Sigmoid colon (tissue), 7 donors: ENCODE results near the gene NUP133. TPM values are rescaled to one million over a fixed set of nuclear protein-coding genes. Genes with fewer than 3 reads are reported as not detected.
"Not testable (repeated sequence)": the region's sequence is repeated elsewhere in the genome, so short reads cannot be mapped to it uniquely, and the experiment has no call there.

Source experiments
- DNase-seq: peaks from one replicate; pipeline ENCODE4 v3.0.0-alpha.2; 2019
- H3K27ac ChIP-seq, 4 donors: fragments of 200-600 bp; sonication (generic); one replicate each; pipeline ENCODE4 v1.5.1; 2016 to 2019; ENCODE audit warnings: mild to moderate bottlenecking in 1 of 4
- H3K27me3 ChIP-seq, 3 donors: fragments of 200-600 bp; sonication (generic); one replicate each; pipeline ENCODE4 v1.5.1; 2019; ENCODE audit warnings: mild to moderate bottlenecking in 1 of 3
- H3K36me3 ChIP-seq, 4 donors: fragments of 200-600 bp; sonication (generic); one replicate each; pipeline ENCODE4 v1.5.1; 2016 to 2019
- H3K4me1 ChIP-seq, 4 donors: fragments of 200-600 bp; sonication (generic); one replicate each; pipeline ENCODE4 v1.5.1; 2017 to 2019
- H3K4me3 ChIP-seq, 4 donors: fragments of 200-600 bp; sonication (generic); one replicate each; pipeline ENCODE4 v1.5.1; 2017 to 2019; ENCODE audit warnings: mild to moderate bottlenecking in 2 of 4, moderate library complexity in 1 of 4
- H3K9me3 ChIP-seq, 4 donors: fragments of 200-600 bp in 3 of 4; sonication (generic) in 3 of 4; one replicate each; pipeline versions ENCODE4 v1.5.1 to v1.6.1; 2013 to 2019
- CTCF ChIP-seq, 4 experiments: fragments of 450-650 bp in 3 of 4; fragments of 200-600 bp in 1 of 4; IDR thresholded peaks; one replicate each; pipeline ENCODE4 v1.5.1; 2016 to 2019; ENCODE audit warnings: antibody characterized with exemption in 4 of 4, mild to moderate bottlenecking in 3 of 4, moderate library complexity in 2 of 4
- EP300 ChIP-seq, 4 donors: sonication (generic); formaldehyde crosslinking; IDR thresholded peaks; one replicate each; pipeline ENCODE4 v1.6.1; 2017; ENCODE audit warnings: antibody characterized with exemption in 4 of 4
- POLR2A ChIP-seq, 2 donors: fragments of 450-650 bp; IDR thresholded peaks; one replicate each; pipeline ENCODE4 v1.6.1; 2016; ENCODE audit warnings: antibody characterized with exemption in 2 of 2, mild to moderate bottlenecking in 2 of 2, moderate library complexity in 2 of 2
- POLR2AphosphoS5 ChIP-seq, 4 donors: sonication (generic); formaldehyde crosslinking; IDR thresholded peaks; one replicate each; pipeline ENCODE4 v1.6.1; 2017; ENCODE audit warnings: antibody characterized with exemption in 4 of 4
- WGBS, 2 donors: extraction: QIAGEN DNeasy Blood & Tissue Kit; methylation state at CpG; one replicate each; pipeline ENCODE4 v1.1.7; 2013; 5-methylcytosine and 5-hydroxymethylcytosine counted together
- intact Hi-C: fragments of 100-400 bp; cut with DNase I; formaldehyde crosslinking; loops from one replicate; pipeline ENCODE4 v1.15.1; 2023
- polyA plus RNA-seq, 3 donors: library from polyadenylated mRNA; stranded (reverse); fragments of 200-250 nt; gene quantifications; one replicate each; pipeline ENCODE4 v1.2.3, GENCODE V29; 2013
- total RNA-seq, 4 donors: library from RNA; depleted of rRNA; stranded (reverse); fragments of >200 nt; gene quantifications; one replicate each; pipeline ENCODE4 v1.1.0, GENCODE V29; 2016
- donor health status: healthy with polysubstance abuse.
- donor health status: Bipolar disorder and iron deficiency.
- donor health status: healthy.

The NUP133 gene
- total and polyA plus RNA-seq, 7 donors = 4.8 to 31.7 (median 23.7) TPM

- Histone ChIP-seq H3K27me3 (no peaks in the 10 kb centered on the region), H3K4me1 (peaks cover 0 to 3% (median 0%) of the 10 kb centered on the region in 4 donors), H3K27ac (no peak overlapping the region), H3K9me3 (no peaks in the 10 kb centered on the region), H3K4me3 (no peak overlapping the region), H3K36me3 (peaks cover 0 to 31% (median 3%) of the 10 kb centered on the region in 4 donors)
- TF ChIP-seq POLR2A (IDR thresholded peaks at IDR 0.05) = no peak
- peak; percentile 38 to 74 (median 54) for TF ChIP-seq CTCF (IDR thresholded peaks at IDR 0.05)
- WGBS, 2 donors = 38 to 46% methylated on average over 8 of the region's 8 CpGs
- DNase-seq = peak; percentile 73
- intact Hi-C loops = loop anchor here (10.0 kb wide), 1 partner anchor 260 kb away; no protein-coding TSS in a partner anchor
These were observed 6.6 kb upstream of the NUP133 start for GRCh38 chr1:229514578-229515275.

GRCh38 chr1:229511625-229512024, 3.5 kb upstream of the NUP133 start:
- H3K4me3 ChIP-seq, H3K27me3 ChIP-seq, H3K36me3 ChIP-seq, H3K9me3 ChIP-seq, H3K27ac ChIP-seq, DNase-seq: not testable (repeated sequence)
- 71 to 89% methylated on average over 6 of the region's 6 CpGs for WGBS, 2 donors
- intact Hi-C loops = loop anchor here (10.0 kb wide), 1 partner anchor 257 kb away; no protein-coding TSS in a partner anchor
- H3K4me1 ChIP-seq = peaks cover 0 to 17% (median 11%) of the 10 kb centered on the region in 4 donors

- H3K4me3 ChIP-seq, H3K27ac ChIP-seq, H3K36me3 ChIP-seq, DNase-seq, H3K27me3 ChIP-seq, H3K9me3 ChIP-seq: not testable (repeated sequence)
- 80 to 91% methylated on average over 2 of the region's 2 CpGs for WGBS, 2 donors
- peaks cover 0 to 17% (median 13%) of the 10 kb centered on the region in 4 donors for H3K4me1 ChIP-seq
- intact Hi-C loops = loop anchor here (10.0 kb wide), 1 partner anchor 256 kb away; no protein-coding TSS in a partner anchor
These were observed 3.1 kb upstream of the NUP133 start for GRCh38 chr1:229511201-229511600.

GRCh38 chr1:229509576-229509975, 1.4 kb upstream of the NUP133 start:
- Histone ChIP-seq H3K9me3 (no peaks in the 10 kb centered on the region), H3K4me3 (no peak overlapping the region), H3K4me1 (peaks cover 0 to 17% (median 13%) of the 10 kb centered on the region in 4 donors), H3K36me3 (peaks cover 0 to 11% (median 0%) of the 10 kb centered on the region in 4 donors), H3K27me3 (no peaks in the 10 kb centered on the region), H3K27ac (peak overlapping the region in 1 of 4 donors; percentile 96)
- intact Hi-C loops = loop anchor here (2.0 to 5.0 kb wide), 2 partner anchors 49 to 167 kb away; partner anchors contain the start of genes ABCB10 and CCSAP
- 64 to 77% methylated on average over 2 of the region's 2 CpGs for WGBS, 2 donors
- DNase-seq = no peak
- no peak for TF ChIP-seq POLR2AphosphoS5 (IDR thresholded peaks at IDR 0.05)

- Histone ChIP-seq H3K4me1 (peaks cover 0 to 17% (median 11%) of the 10 kb centered on the region in 4 donors), H3K27ac (peak overlapping the region; percentile 91 to 98 (median 96)), H3K36me3 (peaks cover 0 to 15% (median 0%) of the 10 kb centered on the region in 4 donors), H3K27me3 (no peaks in the 10 kb centered on the region), H3K9me3 (no peaks in the 10 kb centered on the region), H3K4me3 (peak overlapping the region; percentile 68 to 99 (median 97))
- 85 to 86% methylated on average over 7 of the region's 7 CpGs for WGBS, 2 donors
- no peak for TF ChIP-seq EP300 (IDR thresholded peaks at IDR 0.05)
- no peak for TF ChIP-seq POLR2AphosphoS5 (IDR thresholded peaks at IDR 0.05)
- TF ChIP-seq CTCF (IDR thresholded peaks at IDR 0.05) = no peak
- no peak for TF ChIP-seq POLR2A (IDR thresholded peaks at IDR 0.05)
- intact Hi-C loops = loop anchor here (2.0 to 5.0 kb wide), 2 partner anchors 50 to 167 kb away; partner anchors contain the start of genes ABCB10 and CCSAP
- DNase-seq = no peak
These were observed 739 bp upstream of the NUP133 start for GRCh38 chr1:229508823-229509337.

- WGBS, 2 donors = 2 to 10% methylated on average over 5 of the region's 5 CpGs
- peaks cover 0 to 17% (median 11%) of the 10 kb centered on the region in 4 donors for H3K4me1 ChIP-seq
- peak overlapping the region; percentile 91 to 98 (median 96) for H3K27ac ChIP-seq
- H3K27me3 ChIP-seq = no peaks in the 10 kb centered on the region
- intact Hi-C loops = loop anchor here (5.0 kb wide), 1 partner anchor 165 kb away; the partner anchor contains the start of gene CCSAP
- TF ChIP-seq EP300 (IDR thresholded peaks at IDR 0.05) (no peak), POLR2AphosphoS5 (IDR thresholded peaks at IDR 0.05) (no peak), POLR2A (IDR thresholded peaks at IDR 0.05) (no peak), CTCF (IDR thresholded peaks at IDR 0.05) (no peak)
- H3K36me3 ChIP-seq = peaks cover 0 to 22% (median 0%) of the 10 kb centered on the region in 4 donors
- peak overlapping the region; percentile 68 to 99 (median 97) for H3K4me3 ChIP-seq
- no peak for DNase-seq
- H3K9me3 ChIP-seq = no peaks in the 10 kb centered on the region
These were observed 639 bp downstream of the NUP133 start for GRCh38 chr1:229507502-229507901.
